Prostate gland (tissue), 2 donors: ENCODE data around the gene SIDT2.

Experiments used
- CTCF ChIP-seq, 4 experiments: fragments of 200-600 bp in 2 of 4; fragments of 450-650 bp in 2 of 4; sonication (generic) in 2 of 4; IDR thresholded peaks; 1 replicate in 3 of 4; 2 replicates in 1 of 4; pipeline ENCODE4 v1.5.1; 2016 to 2019; ENCODE audit warnings: antibody characterized with exemption in 4 of 4, mild to moderate bottlenecking in 2 of 4, moderate library complexity in 2 of 4
- POLR2A ChIP-seq: fragments of 450-650 bp; IDR thresholded peaks from one replicate; pipeline ENCODE4 v1.6.1; 2016; ENCODE audit warnings: antibody characterized with exemption, mild to moderate bottlenecking

DNA sequence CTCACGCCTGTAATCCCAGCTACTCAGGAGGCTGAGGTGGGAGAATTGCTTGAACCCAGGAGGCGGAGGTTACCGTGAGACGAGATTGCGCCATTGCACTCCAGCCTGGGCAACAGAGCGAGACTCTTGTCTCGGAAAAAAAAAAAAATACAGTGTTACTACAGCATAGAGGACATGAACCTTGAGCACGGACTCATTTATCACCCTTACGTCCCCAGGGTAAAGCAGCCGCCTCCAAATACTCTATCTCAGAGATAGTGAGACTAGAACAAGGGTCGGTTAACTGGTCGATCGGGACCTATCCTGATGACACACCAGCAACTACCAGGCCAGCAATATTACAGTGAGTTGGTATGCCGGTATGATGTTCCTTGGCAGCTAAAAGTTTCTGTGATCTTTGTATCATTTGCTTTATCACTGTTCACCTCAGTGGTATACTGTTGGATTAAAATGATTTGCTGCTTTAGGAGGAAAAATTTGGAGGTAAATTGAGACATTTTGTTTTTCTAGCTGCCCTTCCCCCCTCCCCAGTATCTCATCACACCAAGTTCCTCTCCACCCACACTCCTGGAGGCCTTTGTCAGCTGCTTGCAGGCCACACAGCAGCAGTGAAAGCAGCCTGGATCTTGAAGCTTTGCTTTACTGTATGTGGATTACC lies 7.0 kb upstream of the SIDT2 start:
- no peak for TF ChIP-seq CTCF (IDR thresholded peaks at IDR 0.05)
- no peak for TF ChIP-seq POLR2A
